ENCODE measurements around the gene MTMR1. TPM values are rescaled to one million over a fixed set of nuclear protein-coding genes. Genes with fewer than 3 reads are reported as not detected.

Gene MTMR1
- total RNA-seq, 1 donor from 2014 or later, result 52.6 TPM

DNA sequence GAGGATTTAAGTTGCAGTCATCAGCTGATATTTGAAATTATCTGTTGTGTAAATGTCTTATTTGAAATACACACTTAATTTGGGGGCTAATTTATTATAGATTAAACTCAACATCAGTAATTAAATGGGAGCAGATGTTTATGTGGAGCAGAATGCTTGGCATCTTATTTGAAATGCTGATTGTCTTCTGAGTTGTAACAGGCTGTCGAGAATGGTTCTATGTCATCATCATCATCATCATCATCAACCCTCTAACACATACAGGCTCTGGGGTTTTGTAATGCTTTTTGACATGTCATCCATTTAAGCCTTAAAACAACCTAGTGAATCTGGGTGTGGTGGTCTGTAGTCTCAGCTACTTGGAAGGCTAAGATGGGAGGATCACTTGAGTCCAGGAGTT is 8.2 kb downstream of the MTMR1 start:
- peaks cover 42% of the 10 kb centered on the region for H3K36me3 Mint-ChIP-seq (ENCODE audit: low read depth)
- H3K4me1 Mint-ChIP-seq, result peaks cover 55% of the 10 kb centered on the region
- H3K27ac Mint-ChIP-seq, result no peak overlapping the region
- H3K4me3 Mint-ChIP-seq, result no peak overlapping the region
- ChIA-PET POLR2A (interaction anchor here (2.8 kb wide), 1 partner anchor 8 kb away, joined by 30 read pairs; the partner anchor contains the start of gene MTMR1), CTCF (no interaction called here)
- no peaks in the 10 kb centered on the region for H3K27me3 Mint-ChIP-seq
- intact Hi-C loops (cut with micrococcal nuclease), result no loop called here
- ATAC-seq (ENCODE audit: low read depth) (no peak), DNase-seq (no peak)
- H3K9me3 Mint-ChIP-seq, result no peaks in the 10 kb centered on the region
- TF ChIP-seq, protein P1, sequence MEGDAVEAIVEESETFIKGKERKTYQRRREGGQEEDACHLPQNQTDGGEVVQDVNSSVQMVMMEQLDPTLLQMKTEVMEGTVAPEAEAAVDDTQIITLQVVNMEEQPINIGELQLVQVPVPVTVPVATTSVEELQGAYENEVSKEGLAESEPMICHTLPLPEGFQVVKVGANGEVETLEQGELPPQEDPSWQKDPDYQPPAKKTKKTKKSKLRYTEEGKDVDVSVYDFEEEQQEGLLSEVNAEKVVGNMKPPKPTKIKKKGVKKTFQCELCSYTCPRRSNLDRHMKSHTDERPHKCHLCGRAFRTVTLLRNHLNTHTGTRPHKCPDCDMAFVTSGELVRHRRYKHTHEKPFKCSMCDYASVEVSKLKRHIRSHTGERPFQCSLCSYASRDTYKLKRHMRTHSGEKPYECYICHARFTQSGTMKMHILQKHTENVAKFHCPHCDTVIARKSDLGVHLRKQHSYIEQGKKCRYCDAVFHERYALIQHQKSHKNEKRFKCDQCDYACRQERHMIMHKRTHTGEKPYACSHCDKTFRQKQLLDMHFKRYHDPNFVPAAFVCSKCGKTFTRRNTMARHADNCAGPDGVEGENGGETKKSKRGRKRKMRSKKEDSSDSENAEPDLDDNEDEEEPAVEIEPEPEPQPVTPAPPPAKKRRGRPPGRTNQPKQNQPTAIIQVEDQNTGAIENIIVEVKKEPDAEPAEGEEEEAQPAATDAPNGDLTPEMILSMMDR (IDR thresholded peaks at IDR 0.05), result no peak

DNA sequence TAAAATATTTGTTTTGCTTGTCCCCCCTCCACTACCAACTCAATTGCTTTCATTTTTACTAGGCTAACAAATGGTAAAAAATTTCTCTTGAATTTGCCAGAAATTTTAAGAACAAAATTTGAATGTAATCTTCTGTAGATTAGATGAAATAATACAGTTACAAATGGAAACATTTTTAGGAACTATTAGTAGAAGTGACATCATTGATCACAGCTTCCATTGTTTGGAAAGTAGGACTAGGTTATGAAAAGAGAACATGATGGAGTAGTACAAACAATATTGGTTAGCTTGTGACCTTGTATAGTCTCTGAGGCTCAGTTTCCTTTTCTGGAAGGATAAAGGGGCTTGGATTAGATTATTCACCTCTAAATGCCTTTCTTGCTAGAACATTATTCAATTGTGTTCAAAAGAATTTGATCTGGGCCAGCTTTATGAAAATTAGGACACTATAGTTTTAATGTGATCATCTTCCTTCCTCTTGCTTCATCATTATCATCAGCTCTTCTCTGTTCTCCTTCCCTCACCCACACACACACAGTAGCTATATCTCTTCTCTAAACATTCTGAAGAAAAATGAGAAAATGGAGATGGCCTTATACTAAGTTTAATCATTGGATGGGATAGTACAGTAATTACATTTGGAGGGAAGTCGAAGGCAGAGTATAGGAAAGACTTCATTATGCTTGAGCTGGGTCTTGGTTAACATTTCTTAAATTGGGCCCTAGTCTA is 9.9 kb downstream of the MTMR1 start:
- POLR2A ChIA-PET, result interaction anchor here (2.8 kb wide), 1 partner anchor 10 kb away, joined by 30 read pairs; the partner anchor contains the start of gene MTMR1
- intact Hi-C loops (cut with micrococcal nuclease), result no loop called here

DNA sequence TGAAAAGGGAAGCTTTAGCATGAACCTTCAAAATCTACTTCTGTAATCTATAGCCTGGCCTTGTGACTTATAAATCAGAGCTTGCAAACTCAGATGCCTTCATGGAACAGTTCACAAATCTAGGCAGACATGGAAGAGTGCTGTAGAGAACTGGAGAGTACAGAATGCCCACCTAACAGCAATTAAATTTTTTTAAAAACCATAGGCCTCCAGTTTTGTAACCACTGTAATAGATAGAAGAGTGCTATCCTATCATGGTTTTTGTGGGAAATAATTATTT is 10.4 kb downstream of the MTMR1 start:
- no peaks in the 10 kb centered on the region for H3K9me3 Mint-ChIP-seq
- DNase-seq, result no peak
- CTCF ChIA-PET, result no interaction called here
- no peaks in the 10 kb centered on the region for H3K27me3 Mint-ChIP-seq
- TF ChIP-seq, protein P1 (IDR thresholded peaks at IDR 0.05), result no peak
- no peak overlapping the region for H3K27ac Mint-ChIP-seq
- POLR2A ChIA-PET, result interaction anchor here (2.8 kb wide), 1 partner anchor 10 kb away, joined by 30 read pairs; the partner anchor contains the start of gene MTMR1
- ATAC-seq (ENCODE audit: low read depth), result no peak
- H3K4me3 Mint-ChIP-seq, result no peak overlapping the region
- H3K4me1 Mint-ChIP-seq, result peaks cover 38% of the 10 kb centered on the region
- intact Hi-C loops (cut with micrococcal nuclease), result no loop called here
- peaks cover 49% of the 10 kb centered on the region for H3K36me3 Mint-ChIP-seq (ENCODE audit: low read depth)

More for the DNA sequence above, 9.9 kb downstream of the MTMR1 start:
- no peak for ATAC-seq (ENCODE audit: low read depth)
- H3K27me3 Mint-ChIP-seq, result no peaks in the 10 kb centered on the region
- H3K9me3 Mint-ChIP-seq, result no peaks in the 10 kb centered on the region
- TF ChIP-seq, protein P1 (IDR thresholded peaks at IDR 0.05), result no peak
- peaks cover 47% of the 10 kb centered on the region for H3K36me3 Mint-ChIP-seq (ENCODE audit: low read depth)
- CTCF ChIA-PET, result interaction anchor here (0.6 to 1.0 kb wide), 3 partner anchors 14 to 20 kb away, joined by 3 to 5 read pairs (median 3); no protein-coding TSS in a partner anchor
- DNase-seq, result no peak
- H3K4me3 Mint-ChIP-seq, result no peak overlapping the region
- peaks cover 38% of the 10 kb centered on the region for H3K4me1 Mint-ChIP-seq
- no peak overlapping the region for H3K27ac Mint-ChIP-seq

DNA sequence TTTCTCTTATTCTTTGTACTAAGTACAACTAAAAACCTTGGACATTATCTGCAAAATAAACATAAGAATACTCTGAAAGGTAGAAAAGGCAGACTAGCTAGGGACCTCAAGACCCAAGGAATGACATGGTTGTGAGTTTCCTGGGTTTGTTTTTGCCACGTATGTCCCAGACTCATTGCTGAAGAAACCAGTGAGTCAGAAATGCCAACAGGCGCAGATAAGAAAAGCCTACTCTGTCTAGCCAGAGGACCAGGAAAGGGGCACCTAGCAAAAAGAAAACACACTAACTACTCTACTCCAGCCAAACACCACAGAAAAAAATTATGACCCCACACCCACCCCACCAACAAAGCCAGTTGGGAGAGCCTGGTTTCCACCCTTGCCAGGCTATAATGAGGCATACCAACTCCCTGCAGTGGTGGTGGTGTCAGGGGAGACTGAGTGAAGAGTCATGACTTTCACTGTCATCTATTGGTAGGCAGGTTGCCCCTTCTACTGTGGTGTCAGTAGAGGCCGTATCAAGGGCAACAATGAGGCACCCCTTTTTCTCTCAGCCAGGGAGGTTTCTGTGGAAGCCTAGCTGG is 10.9 kb downstream of the MTMR1 start:
- ChIA-PET POLR2A (interaction anchor here (2.8 kb wide), 1 partner anchor 11 kb away, joined by 30 read pairs; the partner anchor contains the start of gene MTMR1), CTCF (no interaction called here)
- Mint-ChIP-seq H3K4me3 (no peak overlapping the region), H3K27ac (peak overlapping the region; percentile 35), H3K4me1 (peaks cover 36% of the 10 kb centered on the region), H3K36me3 (ENCODE audit: low read depth) (peaks cover 52% of the 10 kb centered on the region), H3K27me3 (no peaks in the 10 kb centered on the region), H3K9me3 (no peaks in the 10 kb centered on the region)
- DNase-seq (no peak), ATAC-seq (ENCODE audit: low read depth) (no peak)
- TF ChIP-seq, protein P1 (IDR thresholded peaks at IDR 0.05), result no peak
- intact Hi-C loops (cut with micrococcal nuclease), result no loop called here

DNA sequence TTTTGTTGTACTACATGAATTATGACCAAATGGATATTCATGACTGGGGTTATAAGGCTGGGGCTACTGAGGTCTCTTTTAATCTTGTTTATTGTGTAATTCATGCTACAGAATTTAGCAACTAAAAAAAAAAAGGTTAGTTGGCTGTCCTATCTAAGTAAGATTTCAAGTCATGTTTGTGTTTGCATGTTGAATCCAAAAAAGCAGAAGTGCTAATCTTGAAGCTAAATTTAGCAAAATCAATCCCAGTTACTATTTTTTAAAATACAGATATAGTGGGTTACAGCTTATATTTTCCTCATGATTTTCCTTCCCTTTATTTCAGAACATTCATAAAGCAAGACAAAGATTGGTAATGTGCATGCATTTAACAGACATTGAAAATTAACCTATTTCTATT is 19.4 kb downstream of the MTMR1 start:
- intact Hi-C loops (cut with micrococcal nuclease), result loop anchor here (10.0 kb wide), 1 partner anchor 48 kb away; no protein-coding TSS in a partner anchor
- ChIA-PET CTCF (no interaction called here), POLR2A (interaction anchor here (0.7 to 1.5 kb wide), 3 partner anchors 13 to 27 kb away, joined by 3 to 4 read pairs (median 3); partner anchors contain the start of gene MTMR1)
- ATAC-seq (ENCODE audit: low read depth) (no peak), DNase-seq (no peak)
- Mint-ChIP-seq H3K27ac (peak overlapping the region; percentile 65), H3K4me1 (peaks cover 47% of the 10 kb centered on the region), H3K4me3 (no peak overlapping the region), H3K36me3 (ENCODE audit: low read depth) (peaks cover 21% of the 10 kb centered on the region), H3K27me3 (no peaks in the 10 kb centered on the region), H3K9me3 (no peaks in the 10 kb centered on the region)
- TF ChIP-seq, protein P1 (IDR thresholded peaks at IDR 0.05), result no peak

Measured in activated B cell treated with CpG ODN at 0.5 μM for 24 hours (primary cell).